Osteocyte (in vitro differentiated cells): Measurements from ENCODE around the gene PDHB. TPM values are rescaled to one million over a fixed set of nuclear protein-coding genes. Genes with fewer than 3 reads are reported as not detected.
A peak's percentile ranks its signal among the peaks of the same experiment; 100 is the strongest.

Experiments used
- DNase-seq: peaks from one replicate; pipeline ENCODE4 v3.0.0; 2021; ENCODE audit warnings: mixed read lengths; ENCODE audit not compliant: unreplicated experiment; ENCODE audit errors: extremely low spot score
- H3K27ac Mint-ChIP-seq: one replicate; pipeline ENCODE4 v1.8.0; 2021; ENCODE audit warnings: mild to moderate bottlenecking, mixed read lengths; ENCODE audit not compliant: unreplicated experiment
- H3K27me3 Mint-ChIP-seq: one replicate; pipeline ENCODE4 v1.8.0; 2021; ENCODE audit warnings: mixed read lengths; ENCODE audit not compliant: unreplicated experiment
- H3K36me3 Mint-ChIP-seq: one replicate; pipeline ENCODE4 v1.8.0; 2021; ENCODE audit warnings: mixed read lengths; ENCODE audit not compliant: unreplicated experiment
- H3K4me1 Mint-ChIP-seq: one replicate; pipeline ENCODE4 v1.8.0; 2021; ENCODE audit warnings: mixed read lengths; ENCODE audit not compliant: unreplicated experiment
- H3K4me3 Mint-ChIP-seq: one replicate; pipeline ENCODE4 v1.8.0; 2021; ENCODE audit warnings: mild to moderate bottlenecking, moderate library complexity, mixed read lengths; ENCODE audit not compliant: unreplicated experiment
- H3K9me3 Mint-ChIP-seq: one replicate; pipeline ENCODE4 v1.8.0; 2021; ENCODE audit warnings: mixed read lengths; ENCODE audit not compliant: unreplicated experiment
- total RNA-seq: library from RNA; stranded (reverse); gene quantifications from 2 replicates; pipeline ENCODE4 v1.2.1, GENCODE V29; 2021
- TF ChIP-seq, protein P1 (sequence below): fragments of 200-600 bp; sonication (generic); IDR thresholded peaks from 2 replicates; pipeline ENCODE4 v1.5.0; 2021; ENCODE audit warnings: antibody characterized with exemption, mild to moderate bottlenecking, moderate library complexity

PDHB gene
- total RNA-seq, 1 donor from 2014 or later = 89.0 TPM

DNA sequence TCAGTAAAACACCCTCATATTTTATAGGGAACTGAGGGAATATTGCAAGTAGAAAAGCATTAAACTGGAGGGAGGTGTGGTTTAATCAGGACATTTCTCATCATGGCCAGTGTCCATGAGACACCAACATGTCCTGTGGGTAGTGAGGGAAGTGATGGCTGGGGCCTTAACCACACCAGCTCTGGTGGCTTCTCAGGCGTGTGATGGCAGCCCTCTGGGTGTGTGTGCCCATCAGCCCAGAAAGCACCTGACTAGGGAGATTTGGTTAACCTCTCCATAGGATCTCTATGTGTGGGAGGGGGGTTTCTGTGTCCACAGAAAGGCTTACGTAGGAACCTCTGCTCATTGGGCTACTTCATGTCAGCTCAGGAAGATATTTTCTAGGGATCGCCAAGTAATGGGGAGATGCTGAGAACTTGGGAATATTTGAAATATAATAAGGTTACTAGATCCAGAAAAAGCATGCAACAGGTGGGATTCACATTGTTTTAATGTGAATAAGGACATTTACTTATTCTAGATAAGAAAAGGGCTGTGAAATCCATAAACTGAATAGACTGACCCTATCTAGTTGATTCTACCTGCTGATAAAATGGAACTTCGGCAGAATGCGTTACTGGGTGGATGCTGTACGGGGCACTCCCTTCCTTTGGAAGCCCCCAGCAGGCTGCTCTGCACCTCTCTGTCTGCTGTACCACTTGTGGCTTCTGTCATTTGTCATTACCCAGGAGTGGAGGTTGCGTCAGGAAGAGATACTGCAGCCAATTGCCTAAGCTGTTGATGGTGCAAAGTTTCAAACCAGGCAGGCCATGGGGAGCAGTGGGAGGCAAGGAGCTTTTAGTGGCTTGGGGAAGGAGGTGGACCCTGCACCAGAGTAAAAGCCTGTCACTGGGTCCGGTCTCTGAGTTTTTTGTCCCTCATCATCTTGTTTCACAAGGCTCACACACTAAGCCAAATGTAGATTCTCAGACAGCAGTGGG, 21.5 kb downstream of the PDHB start:
- H3K27ac Mint-ChIP-seq = no peak overlapping the region
- peaks cover 31% of the 10 kb centered on the region for H3K4me1 Mint-ChIP-seq
- H3K9me3 Mint-ChIP-seq = peaks cover 5% of the 10 kb centered on the region
- peaks cover 44% of the 10 kb centered on the region for H3K36me3 Mint-ChIP-seq
- no peak overlapping the region for H3K4me3 Mint-ChIP-seq
- TF ChIP-seq, protein P1, sequence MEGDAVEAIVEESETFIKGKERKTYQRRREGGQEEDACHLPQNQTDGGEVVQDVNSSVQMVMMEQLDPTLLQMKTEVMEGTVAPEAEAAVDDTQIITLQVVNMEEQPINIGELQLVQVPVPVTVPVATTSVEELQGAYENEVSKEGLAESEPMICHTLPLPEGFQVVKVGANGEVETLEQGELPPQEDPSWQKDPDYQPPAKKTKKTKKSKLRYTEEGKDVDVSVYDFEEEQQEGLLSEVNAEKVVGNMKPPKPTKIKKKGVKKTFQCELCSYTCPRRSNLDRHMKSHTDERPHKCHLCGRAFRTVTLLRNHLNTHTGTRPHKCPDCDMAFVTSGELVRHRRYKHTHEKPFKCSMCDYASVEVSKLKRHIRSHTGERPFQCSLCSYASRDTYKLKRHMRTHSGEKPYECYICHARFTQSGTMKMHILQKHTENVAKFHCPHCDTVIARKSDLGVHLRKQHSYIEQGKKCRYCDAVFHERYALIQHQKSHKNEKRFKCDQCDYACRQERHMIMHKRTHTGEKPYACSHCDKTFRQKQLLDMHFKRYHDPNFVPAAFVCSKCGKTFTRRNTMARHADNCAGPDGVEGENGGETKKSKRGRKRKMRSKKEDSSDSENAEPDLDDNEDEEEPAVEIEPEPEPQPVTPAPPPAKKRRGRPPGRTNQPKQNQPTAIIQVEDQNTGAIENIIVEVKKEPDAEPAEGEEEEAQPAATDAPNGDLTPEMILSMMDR = no peak
- no peaks in the 10 kb centered on the region for H3K27me3 Mint-ChIP-seq
- no peak for DNase-seq

DNA sequence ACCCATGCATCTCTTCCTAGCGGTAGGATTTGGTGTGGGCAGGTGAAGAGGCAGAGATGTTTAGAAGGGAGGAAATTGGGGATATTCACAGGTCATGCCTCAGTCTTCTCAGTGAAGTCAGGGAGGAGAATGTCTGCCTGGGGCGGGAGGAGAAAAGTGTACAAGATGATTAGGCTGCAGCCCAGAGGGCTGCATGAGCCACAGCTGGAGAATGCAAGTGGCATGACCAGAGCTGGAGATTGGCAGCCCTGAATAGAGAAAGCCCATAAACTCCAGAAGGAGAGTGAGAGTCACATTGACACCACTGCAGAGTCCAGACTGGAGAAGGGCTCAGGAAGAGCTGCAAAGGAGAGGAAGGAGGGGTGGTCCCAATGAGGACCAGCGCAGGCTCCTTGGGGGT, 22.6 kb downstream of the PDHB start:
- Mint-ChIP-seq H3K9me3 (peaks cover 5% of the 10 kb centered on the region), H3K36me3 (peaks cover 48% of the 10 kb centered on the region), H3K4me1 (peaks cover 31% of the 10 kb centered on the region), H3K4me3 (no peak overlapping the region), H3K27ac (peak overlapping the region; percentile 8), H3K27me3 (no peaks in the 10 kb centered on the region)
- TF ChIP-seq, protein P1 = no peak
- no peak for DNase-seq

DNA sequence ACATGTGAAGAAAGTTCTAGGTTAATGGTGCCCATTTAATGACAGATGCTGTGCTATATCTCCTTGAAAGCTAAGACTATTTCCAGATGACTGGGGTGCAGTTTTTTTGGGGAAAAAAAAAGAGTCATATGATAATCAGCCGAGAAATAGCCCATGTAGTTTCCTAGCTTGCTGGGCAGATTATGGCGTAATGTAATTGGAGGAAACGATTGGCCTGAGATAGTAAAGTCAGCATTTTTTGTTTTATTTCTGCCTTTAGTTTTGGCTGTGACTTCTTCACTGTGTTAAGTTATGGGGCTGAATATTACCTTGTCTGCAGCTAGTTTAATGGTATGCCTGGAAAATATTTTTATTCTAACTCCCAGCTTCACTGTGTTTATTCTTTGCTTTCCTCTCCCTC, 24.0 kb downstream of the PDHB start:
- Mint-ChIP-seq H3K4me3 (no peak overlapping the region), H3K9me3 (peaks cover 5% of the 10 kb centered on the region), H3K27me3 (no peaks in the 10 kb centered on the region), H3K4me1 (peaks cover 31% of the 10 kb centered on the region), H3K36me3 (peaks cover 48% of the 10 kb centered on the region), H3K27ac (no peak overlapping the region)
- TF ChIP-seq, protein P1 = no peak
- DNase-seq = no peak

DNA sequence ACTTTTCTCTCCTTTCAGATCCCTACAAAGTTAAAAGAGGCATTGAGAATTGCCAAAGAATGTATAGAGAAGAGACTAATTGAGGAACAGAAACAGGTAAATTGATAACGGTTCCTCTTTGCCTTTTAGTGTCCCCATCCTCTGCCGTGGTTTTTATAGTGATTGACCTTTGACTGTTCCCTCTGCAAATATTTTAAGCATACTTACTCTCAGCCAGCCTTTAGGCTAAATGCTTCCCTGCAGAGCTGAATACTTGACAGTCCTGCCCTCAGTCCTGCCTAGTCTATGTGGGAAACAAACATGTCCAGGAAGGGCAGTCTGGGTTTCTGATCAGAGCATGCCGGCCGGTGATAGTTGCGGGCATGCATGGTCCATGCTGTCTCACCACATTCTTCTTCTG, 24.7 kb downstream of the PDHB start:
- Mint-ChIP-seq H3K4me3 (no peak overlapping the region), H3K36me3 (peaks cover 48% of the 10 kb centered on the region), H3K9me3 (peaks cover 5% of the 10 kb centered on the region), H3K27ac (no peak overlapping the region), H3K27me3 (no peaks in the 10 kb centered on the region), H3K4me1 (peaks cover 28% of the 10 kb centered on the region)
- DNase-seq = no peak
- TF ChIP-seq, protein P1 = no peak

DNA sequence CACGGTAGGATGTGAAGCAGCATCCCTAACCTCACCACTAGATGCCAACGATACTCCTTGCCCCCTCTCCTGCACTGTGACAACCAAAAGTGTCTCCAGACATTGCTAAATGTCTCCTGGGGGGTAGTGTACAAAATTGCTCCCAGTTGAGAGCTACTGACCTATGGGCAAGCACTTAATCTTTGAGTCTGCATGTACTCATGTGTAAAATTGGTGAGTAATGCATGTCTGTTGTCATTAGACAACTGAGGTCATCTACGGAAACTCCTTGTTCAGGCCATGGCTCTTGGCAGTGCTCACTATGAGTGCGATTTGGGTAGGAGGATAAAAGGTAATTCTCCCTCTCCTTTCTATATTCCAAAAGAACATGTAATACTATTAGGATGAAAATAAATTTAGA, 29.2 kb downstream of the PDHB start:
- peaks cover 5% of the 10 kb centered on the region for H3K9me3 Mint-ChIP-seq
- no peaks in the 10 kb centered on the region for H3K27me3 Mint-ChIP-seq
- H3K4me3 Mint-ChIP-seq = no peak overlapping the region
- TF ChIP-seq, protein P1 = no peak
- H3K36me3 Mint-ChIP-seq = peaks cover 37% of the 10 kb centered on the region
- H3K4me1 Mint-ChIP-seq = peaks cover 13% of the 10 kb centered on the region
- no peak for DNase-seq
- H3K27ac Mint-ChIP-seq = peak overlapping the region; percentile 20
